Esophagus squamous epithelium (tissue), 4 donors: ENCODE data around the gene ARMC7.

Source experiments
- CTCF ChIP-seq, 6 experiments: fragments of 450-650 bp in 4 of 6; fragments of 200-600 bp in 2 of 6; sonication (generic) in 2 of 6; IDR thresholded peaks; one replicate each; pipeline ENCODE4 v1.5.1; 2016 to 2019; ENCODE audit warnings: antibody characterized with exemption in 6 of 6, mild to moderate bottlenecking in 4 of 6, moderate library complexity in 4 of 6
- POLR2A ChIP-seq, 4 donors: fragments of 450-650 bp; IDR thresholded peaks; one replicate each; pipeline ENCODE4 v1.6.1; 2017; ENCODE audit warnings: antibody characterized with exemption in 4 of 4, mild to moderate bottlenecking in 4 of 4, moderate library complexity in 3 of 4

GRCh38 chr17:75063201-75063600, 46.6 kb upstream of the ARMC7 start:
- no peak for TF ChIP-seq CTCF (IDR thresholded peaks at IDR 0.05)
- no peak for TF ChIP-seq POLR2A (IDR thresholded peaks at IDR 0.05)
